Heart left ventricle (tissue), 16 donors: ENCODE data around the gene FXYD1. TPM values are rescaled to one million over a fixed set of nuclear protein-coding genes. Genes with fewer than 3 reads are reported as not detected.

Source experiments
- ATAC-seq, 4 donors: fragments of 200-7000 bp; cut with Tn5 transposase; one replicate each; pipeline ENCODE4 v1.9.1; 2020 to 2022; ENCODE audit warnings: moderate library complexity in 4 of 4, mild to moderate bottlenecking in 3 of 4, moderate number of reproducible peaks in 1 of 4
- DNase-seq, 5 donors: peaks; one replicate each; pipeline ENCODE4 v3.0.0-alpha.2; 2020
- H3K27ac ChIP-seq, 12 donors: fragments of 200-600 bp; sonication (generic) in 4 of 12; one replicate each; pipeline versions ENCODE4 v1.5.0 to v1.8.0; 2016 to 2022; ENCODE audit warnings: mild to moderate bottlenecking in 2 of 12
- H3K27me3 ChIP-seq, 9 donors: fragments of 200-600 bp; sonication (generic) in 2 of 9; one replicate each; pipeline versions ENCODE4 v1.5.1 to v1.8.0; 2016 to 2022; ENCODE audit warnings: mild to moderate bottlenecking in 3 of 9
- H3K36me3 ChIP-seq, 9 donors: fragments of 200-600 bp; sonication (generic) in 2 of 9; one replicate each; pipeline versions ENCODE4 v1.5.0 to v1.8.0; 2018 to 2022; ENCODE audit warnings: mild to moderate bottlenecking in 2 of 9
- H3K4me1 ChIP-seq, 12 donors: fragments of 200-600 bp; sonication (generic) in 4 of 12; one replicate each; pipeline versions ENCODE4 v1.5.0 to v1.8.0; 2016 to 2022; ENCODE audit warnings: mild to moderate bottlenecking in 3 of 12
- H3K4me3 ChIP-seq, 12 donors: fragments of 200-600 bp; sonication (generic) in 4 of 12; one replicate each; pipeline versions ENCODE4 v1.5.0 to v1.8.0; 2017 to 2022; ENCODE audit warnings: mild to moderate bottlenecking in 9 of 12, moderate library complexity in 4 of 12
- H3K9me3 ChIP-seq, 12 donors: fragments of 200-600 bp; sonication (generic) in 4 of 12; one replicate each; pipeline versions ENCODE4 v1.5.0 to v1.8.0; 2016 to 2022; ENCODE audit warnings: mild to moderate bottlenecking in 1 of 12
- POLR2A ChIP-seq, 2 donors: fragments of 450-650 bp; IDR thresholded peaks; one replicate each; pipeline ENCODE4 v1.6.1; 2017; ENCODE audit warnings: antibody characterized with exemption in 2 of 2, mild to moderate bottlenecking in 2 of 2, moderate library complexity in 2 of 2
- WGBS, 4 donors: extraction: QIAGEN DNeasy Blood & Tissue Kit in 2 of 4; methylation state at CpG; one replicate each; pipeline versions ENCODE4 v1.1.5 to v1.1.7; 2013 to 2018; 5-methylcytosine and 5-hydroxymethylcytosine counted together
- intact Hi-C, 10 donors: fragments of 100-400 bp; cut with DNase I; formaldehyde crosslinking; loops; one replicate each; pipeline versions ENCODE4 v1.11.1 to v1.14.2; 2022
- polyA plus RNA-seq, 2 donors: library from polyadenylated mRNA; stranded (reverse); fragments of 200-250 nt; gene quantifications; one replicate each; pipeline ENCODE4 v1.2.3, GENCODE V29; 2013
- total RNA-seq, 9 donors: library from RNA; depleted of rRNA in 2 of 9; stranded (reverse); fragments of >200 nt in 2 of 9; fragmentation: NEBNext Ultra II Directional in 3 of 9; extraction: Animal tissue kit (Norgen Biotek cat#: 25700) in 3 of 9; gene quantifications; one replicate each; pipeline versions ENCODE4 v1.1.0 to v1.2.4, GENCODE V29; 2016 to 2023
- TF ChIP-seq, protein P1 (sequence below), 12 donors: fragments of 200-600 bp; sonication (generic) in 4 of 12; IDR thresholded peaks; one replicate each; pipeline versions ENCODE4 v1.5.0 to v1.8.0; 2018 to 2022; ENCODE audit warnings: antibody characterized with exemption in 12 of 12, mild to moderate bottlenecking in 5 of 12
- donor health status: ischemic (EF 13 %, LVEDD 7.1; RV severe dilation, severe dysfunction).
- donor health status: healthy with polysubstance abuse.
- donor health status: DM: no; HTN: yes; CAD: no.
- donor health status: DM: no; HTN: no; CAD: no.
- donor health status: ischemic (EF 25% LVEDD 6.9; RV normal size, moderate dysfunction).
- donor health status: ischemic (EF 25% LVEDD 5.7; RV mildly dilated, moderate dysfunction).
- donor health status: healthy.
- donor health status: DM: yes; HTN: yes; CAD: no.
- donor health status: ischemic (EF 35%, LVEDD 5.7; RV mildly dilated, moderate dysfunction).
- donor health status: nonischemic (EF 11% LVEDD 7.7; RV severe dilation, severe dysfunction).
- donor health status: DM: yes; HTN: yes; CAD: no.
- donor health status: PGD.
- donor health status: ischemic (EF 29% LVEDD 5.4; RV normal size, mild dysfunction).
- donor health status: nonischemic (EF 23%, LVEDD 6.1; RV moderate dilation, normal function).

The FXYD1 gene
- total and polyA plus RNA-seq, 11 donors: 129 to 631 (median 412) TPM

DNA sequence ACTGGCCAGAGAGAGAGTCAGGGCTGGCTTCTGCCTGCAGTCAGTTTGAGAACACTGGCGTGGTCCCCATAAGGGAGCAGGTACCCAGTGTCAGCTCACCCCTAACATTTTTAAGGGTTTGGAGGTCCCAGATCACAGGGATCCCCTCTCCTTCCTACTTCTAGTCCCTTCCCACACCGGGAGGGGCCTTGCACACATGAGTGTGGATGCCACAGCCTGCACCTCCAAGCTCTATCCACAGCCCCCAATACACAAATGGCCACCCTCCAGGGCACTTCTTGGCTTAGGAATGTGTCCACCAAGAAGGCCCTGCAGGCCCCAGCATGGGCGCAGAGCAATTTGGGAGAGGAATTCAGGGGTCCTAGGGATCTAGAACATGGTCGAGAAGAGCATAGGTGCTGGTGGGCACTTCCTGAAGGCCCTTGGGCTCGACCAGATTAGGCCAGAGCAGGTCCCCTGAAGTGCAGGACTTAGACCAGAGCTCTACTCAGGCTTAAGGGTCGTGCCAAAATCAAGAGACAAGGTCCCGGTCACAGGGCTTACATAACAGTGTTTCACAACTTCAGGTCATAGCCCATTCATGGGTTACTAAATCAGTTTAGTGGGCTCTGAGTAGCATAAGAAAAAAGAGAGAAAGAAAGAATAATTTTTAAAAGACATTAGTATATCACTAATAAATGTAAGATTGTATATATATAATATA, 31.9 kb downstream of the FXYD1 start:
- no peak overlapping the region for H3K4me3 ChIP-seq
- peak in 2 of 4 donors; percentile 38 to 48 for ATAC-seq
- H3K27me3 ChIP-seq: no peaks in the 10 kb centered on the region
- H3K27ac ChIP-seq: no peak overlapping the region
- TF ChIP-seq, protein P1, sequence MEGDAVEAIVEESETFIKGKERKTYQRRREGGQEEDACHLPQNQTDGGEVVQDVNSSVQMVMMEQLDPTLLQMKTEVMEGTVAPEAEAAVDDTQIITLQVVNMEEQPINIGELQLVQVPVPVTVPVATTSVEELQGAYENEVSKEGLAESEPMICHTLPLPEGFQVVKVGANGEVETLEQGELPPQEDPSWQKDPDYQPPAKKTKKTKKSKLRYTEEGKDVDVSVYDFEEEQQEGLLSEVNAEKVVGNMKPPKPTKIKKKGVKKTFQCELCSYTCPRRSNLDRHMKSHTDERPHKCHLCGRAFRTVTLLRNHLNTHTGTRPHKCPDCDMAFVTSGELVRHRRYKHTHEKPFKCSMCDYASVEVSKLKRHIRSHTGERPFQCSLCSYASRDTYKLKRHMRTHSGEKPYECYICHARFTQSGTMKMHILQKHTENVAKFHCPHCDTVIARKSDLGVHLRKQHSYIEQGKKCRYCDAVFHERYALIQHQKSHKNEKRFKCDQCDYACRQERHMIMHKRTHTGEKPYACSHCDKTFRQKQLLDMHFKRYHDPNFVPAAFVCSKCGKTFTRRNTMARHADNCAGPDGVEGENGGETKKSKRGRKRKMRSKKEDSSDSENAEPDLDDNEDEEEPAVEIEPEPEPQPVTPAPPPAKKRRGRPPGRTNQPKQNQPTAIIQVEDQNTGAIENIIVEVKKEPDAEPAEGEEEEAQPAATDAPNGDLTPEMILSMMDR (IDR thresholded peaks at IDR 0.05): no peak
- no peak for TF ChIP-seq POLR2A (IDR thresholded peaks at IDR 0.05)
- peaks cover 0 to 26% (median 0%) of the 10 kb centered on the region in 12 donors for H3K4me1 ChIP-seq
- DNase-seq: peak in 1 of 5 donors; percentile 13
- peaks cover 0 to 16% (median 11%) of the 10 kb centered on the region in 12 donors for H3K9me3 ChIP-seq
- WGBS, 4 donors: 58 to 76% (median 68%) methylated on average over 4 to 7 of the region's 7 CpGs
- peaks cover 0 to 45% (median 16%) of the 10 kb centered on the region in 9 donors for H3K36me3 ChIP-seq
- intact Hi-C loops: no loop called here

DNA sequence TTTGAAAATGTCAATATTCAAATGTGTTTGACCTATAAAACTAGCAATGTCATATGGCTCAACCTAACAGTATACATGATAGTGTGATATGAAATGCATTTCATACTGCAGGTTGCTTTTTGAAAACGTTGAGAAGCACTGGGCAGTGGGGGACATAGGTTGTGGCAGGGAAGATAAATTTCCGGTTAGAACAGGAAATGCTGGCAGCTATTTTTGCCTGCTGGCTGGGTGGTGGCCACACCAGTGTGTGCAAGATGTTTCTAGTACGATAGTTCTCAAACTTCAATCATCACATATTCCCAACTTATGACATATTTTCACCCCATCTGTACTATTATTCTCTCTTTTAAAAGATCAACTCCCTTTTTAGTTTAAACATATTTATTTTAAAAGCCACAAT, 33.1 kb downstream of the FXYD1 start:
- H3K27ac ChIP-seq: peak overlapping the region in 1 of 12 donors; percentile 16
- DNase-seq: peak in 1 of 5 donors; percentile 5
- H3K4me1 ChIP-seq: peaks cover 0 to 23% (median 0%) of the 10 kb centered on the region in 12 donors
- H3K27me3 ChIP-seq: no peaks in the 10 kb centered on the region
- H3K9me3 ChIP-seq: peaks cover 0 to 4% (median 0%) of the 10 kb centered on the region in 12 donors
- peaks cover 0 to 33% (median 4%) of the 10 kb centered on the region in 9 donors for H3K36me3 ChIP-seq
- intact Hi-C loops: no loop called here
- 23 to 51% (median 40%) methylated on average over 3 of the region's 3 CpGs for WGBS, 4 donors
- no peak overlapping the region for H3K4me3 ChIP-seq
- ATAC-seq: no peak
- TF ChIP-seq, protein P1 (IDR thresholded peaks at IDR 0.05): no peak
- no peak for TF ChIP-seq POLR2A (IDR thresholded peaks at IDR 0.05)

DNA sequence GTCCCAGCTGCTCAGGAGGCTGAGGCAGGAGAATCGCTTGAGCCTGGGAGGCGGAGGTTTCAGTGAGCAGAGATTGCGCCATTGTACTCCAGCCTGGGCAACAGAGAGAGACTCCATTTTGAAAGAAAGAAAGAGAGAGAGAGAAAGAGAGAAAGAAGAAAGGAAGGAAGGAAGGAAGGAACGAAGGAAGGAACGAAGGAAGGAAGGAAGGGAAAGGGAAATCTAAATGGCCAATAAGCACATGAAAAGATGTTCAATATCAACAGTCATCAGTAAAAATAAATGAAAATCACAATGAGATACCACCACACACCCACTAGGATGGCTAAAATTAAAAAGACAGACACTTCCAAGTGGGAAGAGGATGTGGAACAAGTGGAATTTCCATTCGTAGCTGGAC, 35.6 kb downstream of the FXYD1 start:
- TF ChIP-seq POLR2A (IDR thresholded peaks at IDR 0.05): no peak
- TF ChIP-seq, protein P1 (IDR thresholded peaks at IDR 0.05): no peak
- Histone ChIP-seq H3K27me3 (peaks cover 0 to 4% (median 0%) of the 10 kb centered on the region in 9 donors), H3K9me3 (no peaks in the 10 kb centered on the region), H3K36me3 (peaks cover 0 to 15% (median 0%) of the 10 kb centered on the region in 9 donors), H3K4me1 (peaks cover 0 to 10% (median 0%) of the 10 kb centered on the region in 12 donors), H3K4me3 (no peak overlapping the region), H3K27ac (no peak overlapping the region)
- intact Hi-C loops: no loop called here
- 85 to 93% (median 87%) methylated on average over 6 of the region's 6 CpGs for WGBS, 4 donors
- DNase-seq (no peak), ATAC-seq (no peak)

DNA sequence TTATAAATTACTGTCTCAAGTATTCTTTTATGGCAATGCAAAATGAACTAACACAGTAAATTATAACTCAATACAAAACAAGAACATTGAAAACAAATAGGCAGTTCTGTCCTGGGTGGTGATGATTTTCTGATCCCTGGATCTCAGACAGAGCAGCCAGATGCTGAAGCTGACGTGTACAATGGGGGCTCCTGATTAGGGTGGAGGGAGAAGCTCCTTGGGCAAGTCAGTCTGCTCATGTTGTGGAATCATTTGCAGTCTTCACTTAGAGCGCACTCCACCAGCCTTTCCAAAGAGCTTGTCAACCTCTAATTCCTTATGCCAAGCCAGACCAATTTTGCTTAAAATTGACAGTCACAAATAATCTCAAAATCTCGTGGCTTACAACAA, 37.6 kb downstream of the FXYD1 start:
- intact Hi-C loops: no loop called here
- no peak overlapping the region for H3K4me3 ChIP-seq
- ATAC-seq (no peak), DNase-seq (no peak)
- no peak overlapping the region for H3K27ac ChIP-seq
- H3K4me1 ChIP-seq: peaks cover 0 to 10% (median 0%) of the 10 kb centered on the region in 12 donors
- H3K27me3 ChIP-seq: peaks cover 0 to 4% (median 0%) of the 10 kb centered on the region in 9 donors
- H3K9me3 ChIP-seq: no peaks in the 10 kb centered on the region
- TF ChIP-seq, protein P1 (IDR thresholded peaks at IDR 0.05): no peak
- TF ChIP-seq POLR2A (IDR thresholded peaks at IDR 0.05): no peak
- H3K36me3 ChIP-seq: no peaks in the 10 kb centered on the region
- 73 to 80% (median 76%) methylated on average over 3 of the region's 3 CpGs for WGBS, 4 donors
